ENCODE data around the gene MYO5A.
"Not testable (repeated sequence)": the region's sequence is repeated elsewhere in the genome, so short reads cannot be mapped to it uniquely, and the experiment has no call there.

The MYO5A gene

DNA sequence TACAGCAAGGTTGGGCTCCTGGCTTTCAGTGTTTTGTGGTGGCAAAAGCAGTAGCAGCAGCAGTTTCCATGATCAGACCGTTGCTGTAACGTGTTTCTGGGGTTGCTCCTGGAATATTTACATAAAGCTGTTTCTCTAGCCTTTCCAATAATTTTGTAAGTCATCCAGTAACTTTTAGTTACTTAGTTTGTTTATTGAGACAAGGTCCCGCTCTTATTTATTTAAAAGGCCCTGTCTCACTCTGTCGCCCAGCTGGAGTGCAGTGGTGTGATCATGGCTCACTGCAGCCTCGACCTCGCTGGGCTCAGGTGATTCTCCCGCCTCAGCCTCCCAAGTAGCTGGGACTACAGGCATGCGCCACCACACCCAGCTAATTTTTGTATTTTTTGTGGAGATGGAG, 8.8 kb upstream of the MYO5A start:
- no peak for DNase-seq

DNA sequence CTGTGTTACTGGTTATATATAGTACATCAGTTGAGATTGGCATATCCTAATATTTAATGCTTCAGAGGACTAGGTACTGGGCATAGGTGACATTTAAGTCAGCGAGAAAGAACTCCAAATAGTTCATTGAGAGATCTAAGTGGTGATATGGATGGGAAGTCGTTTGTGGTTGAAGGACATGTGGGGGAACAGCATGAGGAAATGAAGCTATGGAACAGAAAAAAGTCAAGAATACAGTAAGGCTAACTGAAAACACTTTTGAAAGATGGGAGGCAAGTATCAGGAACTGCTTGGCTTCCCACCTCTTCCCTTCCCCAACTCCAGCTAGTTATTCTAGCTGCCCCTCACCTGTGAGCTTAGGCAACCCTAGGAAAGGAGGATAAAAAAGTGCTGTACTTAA, 3.7 kb upstream of the MYO5A start:
- DNase-seq: no peak

DNA sequence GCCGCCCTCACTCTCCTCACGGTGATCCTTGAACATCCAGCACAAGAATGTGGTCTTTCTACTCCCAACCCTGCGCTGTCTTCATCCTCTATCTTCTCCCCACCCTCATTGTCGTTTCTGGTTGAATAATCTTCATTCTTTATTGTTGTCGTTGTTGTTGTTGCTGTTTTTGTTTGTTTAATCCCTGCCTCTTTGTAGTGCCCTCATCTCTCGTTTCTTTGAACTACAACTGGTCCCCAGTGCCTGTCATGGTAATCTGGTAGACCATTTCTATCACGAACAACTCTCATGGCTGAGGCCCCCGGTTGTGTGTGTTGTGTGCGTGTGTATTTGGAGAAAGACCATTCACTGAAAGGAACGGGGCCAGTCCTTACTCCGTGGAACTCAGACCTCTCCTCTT, 1.3 kb upstream of the MYO5A start:
- DNase-seq: no peak

DNA sequence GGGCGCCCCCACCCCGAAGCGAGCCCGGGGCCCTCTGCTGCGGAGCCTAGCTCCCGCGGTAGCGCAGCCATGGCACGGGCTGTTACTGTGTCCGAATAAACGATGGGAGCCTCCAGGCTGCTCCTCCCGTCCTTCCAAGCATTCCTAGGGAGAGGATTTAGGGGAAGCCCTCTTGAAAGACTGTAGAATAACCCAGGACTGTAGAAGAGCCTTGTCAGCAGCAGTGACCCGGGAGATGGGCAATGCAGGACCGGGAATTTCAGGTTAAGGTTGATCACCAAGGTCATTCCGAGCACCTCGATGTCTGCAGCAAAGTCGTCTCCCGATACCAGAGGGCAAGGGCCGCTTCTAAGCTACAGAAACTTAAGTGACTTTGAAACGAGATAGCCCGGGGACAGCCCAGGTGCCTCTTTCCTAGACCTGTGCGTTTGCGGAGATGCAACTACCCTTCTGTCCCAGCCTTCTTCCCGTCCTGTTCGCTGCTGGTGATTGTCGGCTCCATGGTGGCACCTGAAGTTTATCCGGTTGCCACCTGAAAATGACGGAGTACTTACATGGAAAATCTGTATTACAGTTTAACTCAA, 753 bp upstream of the MYO5A start:
- DNase-seq: no peak

DNA sequence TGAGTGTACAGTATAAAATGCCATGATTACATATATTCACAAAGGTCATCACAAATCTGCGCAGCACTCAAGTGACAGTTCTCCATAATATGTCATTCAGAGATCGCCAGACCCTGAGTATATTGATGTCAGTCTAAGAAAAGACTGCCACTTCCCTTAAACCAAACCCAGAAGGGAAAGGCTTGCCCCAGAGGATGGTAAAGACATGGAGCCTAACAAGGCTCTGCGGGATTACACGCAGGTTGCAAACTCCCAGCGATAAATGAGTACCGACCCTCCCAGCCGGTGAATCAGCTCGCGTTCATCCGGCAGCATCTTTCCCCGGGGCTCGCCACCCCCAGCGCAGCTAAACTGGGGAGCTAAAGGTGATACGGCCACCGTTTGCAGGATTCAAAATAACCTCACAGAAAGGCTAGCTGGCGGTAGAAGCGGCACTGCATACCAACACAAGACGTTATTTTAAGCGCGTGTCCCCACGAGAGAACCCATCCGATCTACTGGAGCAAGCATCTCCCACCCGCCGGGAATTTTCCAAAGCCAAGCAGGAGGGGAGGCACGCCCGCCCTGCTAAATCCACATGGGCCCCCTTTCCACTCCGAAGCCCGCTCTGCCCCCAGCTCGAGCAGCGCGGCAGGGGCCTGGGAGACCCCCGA, 643 bp downstream of the MYO5A start:
- DNase-seq: no peak

DNA sequence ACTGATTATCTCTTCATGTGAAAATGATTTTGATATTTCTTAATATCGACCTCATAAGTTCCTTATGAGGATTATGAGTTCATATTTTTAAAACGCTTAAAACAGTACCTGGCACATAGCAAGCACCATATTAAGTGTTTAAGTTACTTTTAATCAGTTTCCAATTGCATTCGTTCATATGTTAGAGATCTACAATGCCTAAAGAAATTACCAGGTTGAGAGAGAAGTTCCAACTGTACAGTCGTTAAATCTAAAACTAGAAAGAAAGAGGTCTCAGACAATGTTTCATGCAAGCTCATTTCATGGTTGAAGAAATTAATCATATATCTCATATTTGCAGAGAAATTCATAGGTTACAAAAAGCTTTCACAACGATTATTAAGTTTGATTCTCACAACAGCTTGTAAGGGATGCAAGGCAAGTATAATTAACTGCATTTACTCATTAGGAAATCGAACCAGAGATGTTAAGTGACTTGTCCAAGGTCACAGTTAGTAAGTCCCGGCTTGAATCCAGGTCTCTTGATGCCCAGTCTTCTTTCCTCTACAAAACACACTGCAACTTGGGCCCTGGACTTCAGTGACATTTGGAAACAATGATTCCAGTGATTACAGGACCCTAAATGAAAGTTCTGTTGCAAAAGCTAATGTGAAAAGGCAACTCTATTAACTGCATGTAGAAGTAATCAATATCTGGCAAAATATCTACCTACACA, 1.3 kb downstream of the MYO5A start:
- no peak for DNase-seq

DNA sequence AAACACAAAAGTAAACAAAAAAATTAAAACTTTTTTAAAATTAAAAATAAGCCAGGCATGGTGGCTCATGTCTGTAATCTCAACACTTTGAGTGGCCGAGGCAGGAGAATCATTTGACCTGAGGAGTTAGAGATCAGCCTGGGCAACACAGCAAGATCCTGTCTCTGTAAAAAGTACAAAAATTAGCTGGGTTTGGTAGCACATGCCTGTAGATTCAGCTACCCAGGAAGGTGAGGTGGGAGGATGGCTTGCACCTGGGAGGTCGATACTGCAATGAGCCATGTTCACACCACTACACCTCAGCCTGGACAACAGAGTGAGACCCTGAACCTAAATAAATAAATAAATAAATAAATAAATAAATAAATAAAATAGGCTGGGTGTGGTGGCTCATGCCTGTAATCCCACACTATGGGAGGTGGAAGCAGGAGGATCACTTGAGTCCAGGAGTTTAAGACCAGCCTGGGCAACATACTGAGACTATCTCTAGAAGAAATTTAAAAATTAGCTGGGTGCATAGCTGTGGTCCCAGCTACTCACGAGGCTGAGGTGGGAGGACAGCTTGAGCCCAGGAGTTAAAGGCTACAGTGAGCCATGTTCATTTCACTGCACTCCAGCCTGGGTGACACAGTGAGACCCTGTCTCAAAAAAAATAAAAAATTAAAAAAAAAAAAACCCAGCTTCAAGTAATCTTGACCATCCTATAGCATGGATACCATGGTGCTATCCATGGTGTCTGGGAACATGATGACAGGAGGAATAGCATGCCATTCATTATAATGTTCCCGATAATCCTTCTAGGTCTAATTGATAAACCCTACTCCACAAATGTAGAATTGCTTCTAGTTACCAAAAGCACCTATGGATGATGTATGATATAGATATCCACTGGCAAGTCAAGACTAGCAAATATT, 4.2 kb downstream of the MYO5A start:
- no peak for DNase-seq

DNA sequence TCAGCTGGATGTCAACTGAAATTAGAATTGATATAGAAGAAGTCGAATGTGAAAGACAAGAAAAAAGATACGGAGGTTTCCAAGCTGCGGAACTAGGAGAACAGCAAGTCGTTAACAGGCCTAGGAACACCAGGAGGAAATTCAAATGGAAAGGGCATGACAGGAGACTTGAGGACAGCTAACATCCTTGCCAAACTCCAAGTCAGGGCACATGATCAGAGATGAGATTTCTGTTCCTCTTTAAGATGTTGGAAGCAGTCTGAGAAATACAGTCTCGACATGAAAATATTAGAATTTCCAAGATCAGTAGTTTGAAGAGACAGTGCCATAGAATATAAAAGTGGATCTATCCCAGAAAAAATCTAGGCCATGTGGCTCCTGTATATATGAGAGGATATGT, 5.0 kb downstream of the MYO5A start:
- DNase-seq: no peak

DNA sequence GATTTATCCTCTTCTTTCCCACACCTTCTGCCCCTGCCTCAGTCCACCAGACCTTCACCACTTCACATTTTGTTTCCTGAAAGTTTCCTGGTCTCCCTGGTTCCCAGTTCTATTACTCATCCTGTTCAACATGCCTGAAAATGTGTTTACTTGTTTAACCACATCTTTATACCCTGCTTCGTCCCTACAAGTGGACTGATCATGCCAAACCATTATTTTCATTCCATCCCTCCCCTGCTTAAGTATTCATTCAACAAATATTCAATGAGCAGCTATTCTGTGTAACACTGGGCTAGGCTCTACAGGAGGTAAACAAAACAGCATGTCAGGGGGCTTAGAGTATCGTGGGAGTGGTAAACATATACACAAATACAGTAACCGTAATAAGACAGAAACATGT, 5.5 kb downstream of the MYO5A start:
- DNase-seq: no peak

DNA sequence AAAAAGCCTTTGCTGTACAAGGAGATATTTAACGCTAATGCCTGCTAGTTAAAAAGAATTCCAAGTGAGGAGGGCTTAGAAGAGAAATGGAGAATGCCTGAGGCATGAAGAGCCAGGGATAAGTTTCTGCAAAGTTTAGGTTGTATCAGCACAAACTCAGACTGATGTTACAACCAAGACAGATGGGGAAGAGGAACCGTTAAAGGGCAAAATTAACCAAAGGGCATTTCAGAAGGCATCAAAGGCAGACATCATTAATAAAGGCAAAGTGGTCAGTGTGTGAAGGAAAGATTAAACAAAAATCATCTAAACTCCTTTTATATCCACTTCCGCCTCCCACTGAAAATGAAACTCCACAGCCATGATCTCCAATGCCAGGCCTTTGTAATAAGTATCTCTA, 7.0 kb downstream of the MYO5A start:
- no peak for DNase-seq

DNA sequence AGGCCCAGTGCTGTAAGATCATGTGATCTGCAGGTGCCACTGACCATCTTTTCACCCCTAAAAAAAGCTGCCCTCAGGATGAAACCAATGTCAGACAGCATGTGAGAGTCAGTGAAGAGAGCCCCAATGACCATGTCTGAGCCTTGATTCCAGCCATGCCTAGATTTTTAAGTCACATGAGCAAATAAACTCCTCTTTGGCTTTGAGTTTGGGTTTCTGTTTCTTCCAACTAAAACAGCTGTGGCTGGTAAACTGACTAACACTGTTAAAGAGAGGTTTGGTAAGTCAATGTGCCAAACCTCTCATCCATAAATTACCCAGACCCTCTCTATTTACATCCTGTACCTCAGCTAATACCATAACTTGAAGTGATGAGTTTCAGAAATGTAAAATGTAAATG, 8.3 kb downstream of the MYO5A start:
- DNase-seq: no peak

DNA sequence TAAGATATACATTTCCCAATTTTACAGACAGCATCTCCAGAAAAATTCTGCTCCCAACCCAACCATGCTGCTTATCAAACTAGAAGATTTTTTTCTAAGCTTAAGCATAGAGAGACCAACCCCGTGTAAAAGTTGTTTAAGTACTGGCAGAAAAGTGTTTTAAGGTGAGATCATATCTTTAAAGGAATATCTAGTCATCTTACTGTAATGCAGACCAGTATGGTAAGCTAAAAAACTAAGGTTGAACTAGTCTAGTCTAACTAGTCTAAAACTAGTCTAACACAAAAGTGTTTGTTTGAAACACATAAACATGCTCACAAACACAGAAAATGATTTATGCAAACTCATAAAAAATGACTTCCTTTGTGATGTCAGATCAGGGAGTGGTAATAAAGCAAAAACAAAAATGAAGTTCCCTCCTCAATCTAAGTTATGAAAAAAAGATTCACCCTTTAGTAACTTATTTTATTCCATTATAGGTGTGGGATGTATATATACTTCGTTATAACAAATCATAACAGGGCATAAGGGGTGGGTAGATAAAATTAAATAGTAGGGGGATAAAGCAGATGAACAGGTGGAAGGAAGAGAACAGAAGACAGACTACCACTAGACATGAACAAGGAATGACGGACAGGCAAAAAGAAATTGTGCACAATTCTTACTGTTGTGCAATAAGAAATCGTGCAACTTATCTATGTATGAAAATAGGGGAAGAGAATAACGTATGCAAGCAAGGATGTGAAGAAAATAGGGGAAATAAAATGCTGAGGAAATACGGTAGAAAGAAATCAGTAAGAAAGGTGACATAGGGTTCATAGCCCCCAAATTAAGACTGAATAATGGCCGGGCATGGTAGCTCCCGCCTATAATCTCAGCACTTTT, 10.0 kb downstream of the MYO5A start:
- no peak for DNase-seq

DNA sequence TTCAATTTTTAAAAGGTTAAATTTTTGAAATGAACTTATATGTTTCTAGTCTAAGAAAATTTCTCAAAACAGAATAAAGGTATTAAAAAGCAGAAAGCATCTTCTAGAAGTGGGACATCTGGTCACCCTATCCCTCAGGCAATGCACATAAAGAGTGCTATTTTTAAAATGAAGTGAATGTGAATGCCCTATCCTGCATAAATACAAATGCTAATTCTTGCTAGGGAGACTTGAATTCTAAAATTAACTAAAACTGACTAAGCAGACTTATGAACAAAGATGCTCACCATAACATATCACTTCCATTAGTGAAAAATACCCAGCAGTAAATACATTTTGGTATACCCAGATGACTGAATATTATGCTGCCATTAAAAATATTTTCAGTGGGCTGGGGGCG, 11.7 kb downstream of the MYO5A start:
- no peak for DNase-seq

DNA sequence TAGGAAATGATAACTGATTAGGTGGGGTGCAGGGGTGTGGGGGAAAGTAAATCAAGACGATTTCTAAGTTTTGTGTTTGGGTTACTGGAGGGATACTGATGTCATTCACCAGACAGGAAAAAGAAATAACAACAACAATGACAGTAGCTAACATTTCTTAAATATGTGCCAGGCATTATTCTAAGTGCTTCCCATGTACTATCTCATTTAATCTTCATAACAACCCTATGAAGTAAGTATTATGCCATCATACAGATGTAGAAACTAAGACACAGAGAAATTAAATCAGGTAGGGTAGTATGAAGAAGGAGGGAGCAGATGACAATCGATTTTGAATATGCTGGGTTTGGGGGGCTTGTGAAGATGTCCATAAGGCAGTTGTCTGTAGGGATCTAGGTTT, 13.3 kb downstream of the MYO5A start:
- DNase-seq: no peak

DNA sequence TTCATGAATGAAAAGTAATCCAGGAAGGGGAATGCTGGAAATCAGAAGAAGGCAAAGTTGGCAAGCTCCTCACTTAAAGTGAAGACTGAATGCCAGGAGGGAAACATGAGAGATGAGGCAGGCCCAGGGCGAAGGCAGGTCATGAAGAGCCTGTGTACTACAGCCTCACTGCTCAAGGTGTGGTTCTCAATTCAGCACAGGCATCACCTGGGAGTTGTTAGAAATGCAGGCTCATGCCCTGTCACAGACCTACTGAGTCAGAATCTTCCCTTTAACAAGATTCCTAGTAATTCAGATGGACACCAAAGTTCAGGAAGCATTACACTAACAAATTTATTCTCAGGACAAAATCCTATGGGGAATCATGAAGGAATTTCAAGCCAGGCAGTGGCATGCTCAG, 14.2 kb downstream of the MYO5A start:
- DNase-seq: no peak

DNA sequence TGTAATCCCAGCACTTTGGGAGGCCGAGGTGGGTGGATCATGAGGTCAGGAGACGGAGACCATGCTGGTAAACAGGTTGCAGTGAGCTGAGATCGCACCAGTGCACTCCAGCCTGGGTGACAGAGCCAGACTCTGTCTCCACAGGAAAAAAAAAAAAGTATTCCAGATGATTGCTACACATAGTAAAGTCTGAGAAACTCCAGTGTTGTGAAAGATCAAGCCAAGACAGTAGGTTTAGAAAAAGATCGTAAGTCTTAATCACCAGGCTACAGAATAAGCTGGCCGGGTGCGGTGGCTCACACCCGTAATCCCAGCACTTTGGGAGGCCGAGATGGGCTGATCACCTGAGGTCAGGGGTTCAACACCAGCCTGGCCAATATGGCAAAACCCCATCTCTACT, 15.8 kb downstream of the MYO5A start:
- not testable (repeated sequence) for DNase-seq

DNA sequence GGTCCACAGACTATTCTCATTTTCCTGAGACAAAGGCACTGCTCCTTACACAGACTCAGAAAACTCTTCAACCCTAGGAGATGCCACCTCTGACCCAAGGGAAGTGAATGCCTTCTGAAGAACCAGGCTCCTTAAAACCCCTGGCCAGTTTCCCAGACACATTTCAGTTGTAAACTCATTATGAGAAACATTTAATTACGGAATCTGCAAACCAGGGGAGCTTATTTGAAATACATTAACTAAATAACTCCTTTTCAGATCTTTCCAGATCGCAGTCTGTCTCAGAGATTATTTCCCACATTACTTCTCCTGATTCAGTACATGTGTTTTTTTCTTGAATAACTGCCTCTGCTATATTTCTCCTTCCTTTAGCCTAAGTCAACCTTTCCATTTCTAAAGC, 17.6 kb downstream of the MYO5A start:
- DNase-seq: no peak

DNA sequence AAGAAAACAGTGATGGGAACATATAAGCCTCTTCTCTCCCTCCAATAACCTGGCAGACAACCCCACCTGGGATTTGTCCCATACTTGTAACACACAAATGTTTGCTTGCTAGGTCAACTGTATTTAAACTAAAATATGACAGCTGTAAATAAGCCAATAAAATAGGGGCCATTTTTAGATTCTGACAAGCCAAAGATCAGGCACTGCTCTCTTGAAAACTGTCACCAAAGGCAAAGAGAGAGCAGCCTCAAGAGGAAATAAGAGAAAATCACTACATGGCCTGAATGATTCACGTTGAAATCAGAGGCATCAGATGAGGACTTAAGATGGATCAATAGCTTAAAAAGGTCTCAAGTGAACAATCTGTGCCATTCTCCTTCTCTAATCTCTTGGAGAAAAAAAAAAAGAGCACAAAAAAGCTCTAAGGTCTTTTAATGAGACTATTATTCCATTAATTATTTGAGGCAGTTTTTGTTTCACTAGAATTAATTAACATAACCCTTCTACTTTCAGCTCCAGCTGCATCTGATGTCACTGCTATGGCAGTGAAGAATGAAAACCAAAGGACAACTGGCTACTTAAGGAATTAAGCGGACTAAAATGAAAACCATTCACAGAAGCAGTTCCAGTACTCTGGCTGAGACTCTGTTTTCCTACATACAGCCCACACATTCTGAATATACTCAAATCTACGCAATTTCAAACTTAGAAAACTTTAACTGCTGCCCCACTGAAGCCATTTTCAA, 19.0 kb downstream of the MYO5A start:
- no peak for DNase-seq

DNA sequence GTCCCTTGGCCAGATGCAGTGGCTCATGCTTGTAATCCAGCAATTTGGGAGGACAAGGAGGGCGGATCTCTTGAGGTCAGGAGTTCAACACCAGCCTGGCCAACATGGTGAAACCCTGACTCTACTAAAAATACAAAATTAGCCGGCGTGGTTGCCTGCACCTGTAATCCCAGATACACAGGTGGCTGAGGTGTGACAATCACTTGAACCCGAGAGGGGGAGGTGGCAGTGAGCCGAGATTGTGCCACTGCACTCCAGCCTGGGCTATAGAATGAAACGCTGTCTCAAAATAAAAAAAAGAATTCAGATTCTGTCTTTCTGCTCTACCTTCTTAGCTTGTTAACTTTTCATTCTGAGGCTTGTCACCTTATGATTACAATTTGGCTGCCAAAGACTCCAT, 22.1 kb downstream of the MYO5A start:
- DNase-seq: no peak

DNA sequence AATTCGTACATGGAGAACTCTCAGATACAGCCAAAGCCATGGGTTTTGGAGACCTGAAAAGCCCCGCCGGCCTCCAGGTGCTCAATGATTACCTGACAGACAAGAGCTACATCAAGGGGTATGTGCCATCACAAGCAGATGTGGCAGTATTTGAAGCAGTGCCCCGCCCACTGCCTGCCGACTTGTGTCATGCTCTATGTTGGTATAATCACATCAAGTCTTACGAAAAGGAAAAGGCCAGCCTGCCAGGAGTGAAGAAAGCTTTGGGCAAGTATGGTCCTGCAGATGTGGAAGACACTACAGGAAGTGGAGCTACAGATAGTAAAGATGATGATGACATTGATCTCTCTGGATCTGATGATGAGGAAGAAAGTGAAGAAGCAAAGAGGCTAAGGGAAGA, 23.5 kb downstream of the MYO5A start:
- no peak for DNase-seq

DNA sequence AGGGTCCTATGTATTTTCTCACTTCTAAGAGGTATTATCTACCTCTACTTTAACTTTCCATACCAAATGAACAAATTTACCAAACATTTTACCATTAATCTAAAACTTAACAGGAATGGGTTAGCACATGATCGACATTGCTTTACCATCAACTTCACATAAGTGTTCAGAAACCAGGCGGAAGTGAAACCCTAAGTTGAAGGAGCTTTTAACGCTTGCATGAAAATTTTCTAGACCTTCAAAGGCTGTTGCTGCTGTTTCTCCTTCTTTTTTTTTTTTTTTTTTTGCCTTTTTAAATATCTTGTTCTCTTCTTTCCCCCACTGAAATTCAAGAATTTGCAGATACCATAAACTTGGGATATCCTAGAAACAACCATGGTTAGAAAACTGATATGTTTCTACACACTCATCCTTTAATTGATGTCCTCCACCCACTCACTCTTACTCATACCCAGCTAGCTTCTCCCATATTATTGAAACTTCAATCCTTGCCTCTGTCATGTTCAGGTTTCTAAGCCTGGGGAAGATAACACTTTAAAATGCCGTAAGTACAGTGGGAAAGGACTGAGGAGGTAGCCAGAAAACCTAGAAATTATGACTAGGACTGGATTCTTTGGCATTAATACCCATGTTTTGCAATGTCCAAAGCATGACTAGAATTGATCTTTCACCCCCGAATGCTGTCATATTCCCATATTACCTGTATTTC, 24.7 kb downstream of the MYO5A start:
- DNase-seq: no peak
